ENCODE data around the gene AMOTL2. TPM values are rescaled to one million over a fixed set of nuclear protein-coding genes. Genes with fewer than 3 reads are reported as not detected.

AMOTL2 gene
- total and polyA plus RNA-seq, 10 of the 15 experiments (the other 5 are each of a cell fraction or from before 2014, with no cell fraction given): 0.20 to 0.33 TPM; not detected in 8

DNA sequence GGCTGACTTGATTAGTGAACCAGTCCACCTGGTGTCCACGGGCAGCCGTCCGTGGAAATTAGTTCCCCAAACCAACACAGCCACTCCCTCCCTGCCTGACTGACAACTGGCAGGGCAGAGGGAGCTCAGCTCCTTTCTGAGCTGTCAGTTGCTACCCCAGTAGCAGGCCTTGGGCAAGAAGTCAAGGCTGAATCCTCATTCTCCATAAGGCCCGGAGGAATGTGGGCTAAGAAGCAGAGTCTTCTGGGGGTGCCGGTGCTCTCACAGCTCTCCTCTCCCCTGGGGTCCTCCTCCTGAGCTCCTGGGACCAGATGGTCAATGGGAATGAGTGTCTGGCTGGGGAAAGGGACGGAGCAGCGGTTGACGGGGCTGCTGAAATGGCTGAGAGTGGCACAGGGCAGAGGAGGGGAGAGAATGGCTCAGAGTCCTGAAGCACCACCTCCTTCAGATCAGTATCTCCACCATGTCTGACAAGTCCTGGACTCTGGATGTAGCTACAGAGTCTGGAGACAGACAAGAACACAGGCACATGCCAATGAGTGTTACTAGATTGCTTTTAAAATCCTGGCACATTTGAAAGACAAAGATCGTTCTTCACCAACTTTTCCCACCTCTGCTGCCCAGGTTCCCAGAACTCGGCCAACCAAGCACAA is 16.9 kb downstream of the AMOTL2 start:
- no peaks in the 10 kb centered on the region for H3K79me2 ChIP-seq (ENCODE audit: control insufficient read depth, insufficient read depth, low read length)
- 35% methylated on average over 10 of the region's 10 CpGs for WGBS (ENCODE audit: insufficient coverage, insufficient replicate concordance, low lambda C conversion rate, missing lambda C conversion rate)
- FAIRE-seq (no peak), ATAC-seq (no peak), DNase-seq (ENCODE audit: low read depth, low spot score) (no peak)
- RAD21 ChIA-PET (ENCODE audit: unreplicated experiment): no interaction called here
- no TSS peak for BruUV-seq (replicated peaks)
- in situ Hi-C loops (cut with MboI): no loop called here
- peaks cover 0 to 2% of the 10 kb centered on the region in 2 experiments; a peak in 3 of 4 replicates for H3K27me3 ChIP-seq (replicated peaks in 1 of 2; ENCODE audit: control insufficient read depth in 2 of 2, insufficient read depth in 2 of 2, low read length in 1 of 2)
- no peak overlapping the region for H3K9ac ChIP-seq (ENCODE audit: control insufficient read depth, insufficient read depth, low read length)
- H3K27ac ChIP-seq (ENCODE audit: control insufficient read depth, insufficient read depth): no peak overlapping the region
- H2AFZ ChIP-seq (ENCODE audit: control insufficient read depth, low read depth, low read length): no peak overlapping the region
- TF ChIP-seq IRF5 (IDR thresholded peaks at IDR 0.05; ENCODE audit: borderline replicate concordance): no peak
- TF ChIP-seq ZNF274 (IDR thresholded peaks at IDR 0.05; ENCODE audit: insufficient read depth, insufficient read length): no peak
- no peak for TF ChIP-seq FOS (IDR thresholded peaks at IDR 0.05; ENCODE audit: borderline replicate concordance, extremely low read depth, insufficient read length)
- TF ChIP-seq NBN (IDR thresholded peaks at IDR 0.05): no peak
- no peak for TF ChIP-seq ESRRA (IDR thresholded peaks at IDR 0.05; ENCODE audit: low read length)
- TF ChIP-seq BRCA1 (IDR thresholded peaks at IDR 0.05; ENCODE audit: low read depth, low read length): no peak
- TF ChIP-seq MTA2 (IDR thresholded peaks at IDR 0.05; ENCODE audit: low read depth): no peak
- TF ChIP-seq, protein P1, sequence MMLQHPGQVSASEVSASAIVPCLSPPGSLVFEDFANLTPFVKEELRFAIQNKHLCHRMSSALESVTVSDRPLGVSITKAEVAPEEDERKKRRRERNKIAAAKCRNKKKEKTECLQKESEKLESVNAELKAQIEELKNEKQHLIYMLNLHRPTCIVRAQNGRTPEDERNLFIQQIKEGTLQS (IDR thresholded peaks at IDR 0.05; ENCODE audit: borderline replicate concordance, extremely low read depth, low read depth, low read length): no peak
- TF ChIP-seq HCFC1 (IDR thresholded peaks at IDR 0.05; ENCODE audit: low read length): no peak
- TF ChIP-seq SMC3 (IDR thresholded peaks at IDR 0.05; ENCODE audit: borderline replicate concordance, low read length): no peak
- no peak for TF ChIP-seq CBX3 (IDR thresholded peaks at IDR 0.05; ENCODE audit: borderline replicate concordance, low read depth)
- no peak for TF ChIP-seq TBL1XR1 (IDR thresholded peaks at IDR 0.05; ENCODE audit: low read depth, low read length)
- intact Hi-C loops (cut with micrococcal nuclease; ENCODE audit: unreplicated experiment): no loop called here
- no peaks in the 10 kb centered on the region for H3K9me3 ChIP-seq (replicated peaks; ENCODE audit: control insufficient read depth, insufficient read depth, low read length)
- CTCF ChIA-PET: interaction anchor here (1.3 to 2.7 kb wide), 3 partner anchors 20 to 120 kb away, joined by 3 to 9 read pairs (median 5); no protein-coding TSS in a partner anchor
- SMC1A ChIA-PET (ENCODE audit: uncharacterized antibody, unreplicated experiment): interaction anchor here (1.0 kb wide), 1 partner anchor 9 kb away, joined by 4 read pairs; no protein-coding TSS in a partner anchor
- no peaks in the 10 kb centered on the region for H4K20me1 ChIP-seq (ENCODE audit: control insufficient read depth, insufficient read depth)
- H3K4me1 ChIP-seq (ENCODE audit: control insufficient read depth, insufficient read depth, low read length): no peaks in the 10 kb centered on the region
- H3K4me2 ChIP-seq (ENCODE audit: control insufficient read depth, insufficient read depth): no peak overlapping the region
- POLR2A ChIA-PET: no interaction called here
- H3K4me3 ChIP-seq: no peak overlapping the region
- no peaks in the 10 kb centered on the region for H3K36me3 ChIP-seq (ENCODE audit: control insufficient read depth in 2 of 2, insufficient read depth in 2 of 2, low read length in 1 of 2)
